OCI-LY1 (cell line): ENCODE measurements around the gene HBS1L.
A peak's percentile ranks its signal among the peaks of the same experiment; 100 is the strongest.

Source experiments
- H2AFZ ChIP-seq: fragments of 200-600 bp; sonication (generic), shearing (Covaris generic); 2 replicates; pipeline ENCODE4 v1.6.0; 2014; ENCODE audit warnings: antibody characterized with exemption, mild to moderate bottlenecking, low read length
- H3F3A ChIP-seq: fragments of 200-600 bp; sonication (generic), shearing (Covaris generic); 2 replicates; pipeline ENCODE4 v1.6.0; 2014; ENCODE audit warnings: mild to moderate bottlenecking, antibody characterized with exemption, low read length, moderate library complexity; ENCODE audit not compliant: insufficient read depth
- H3K27ac ChIP-seq: fragments of 200-600 bp; sonication (generic); 2 replicates; pipeline ENCODE4 v1.5.1; 2014; ENCODE audit warnings: low read length, mixed run types, mild to moderate bottlenecking, low read depth; ENCODE audit not compliant: poor library complexity, severe bottlenecking
- H3K27me3 ChIP-seq: fragments of 200-600 bp; sonication (generic); 2 replicates; pipeline ENCODE4 v1.6.0; 2014; ENCODE audit warnings: antibody characterized with exemption, mild to moderate bottlenecking, low read length, moderate library complexity; ENCODE audit not compliant: insufficient read depth
- H3K36me3 ChIP-seq: fragments of 200-600 bp; sonication (generic); 2 replicates; pipeline ENCODE4 v1.6.1; 2014; ENCODE audit warnings: mild to moderate bottlenecking, antibody characterized with exemption, low read length, moderate library complexity, mixed read lengths; ENCODE audit not compliant: insufficient read depth
- H3K4me1 ChIP-seq: fragments of 200-600 bp; sonication (generic); 2 replicates; pipeline ENCODE4 v1.5.1; 2014; ENCODE audit warnings: mild to moderate bottlenecking, low read length, moderate library complexity; ENCODE audit not compliant: insufficient read depth, severe bottlenecking
- H3K4me2 ChIP-seq: fragments of 200-600 bp; sonication (generic), shearing (Covaris generic); 2 replicates; pipeline ENCODE4 v1.6.1; 2014; ENCODE audit warnings: low read length
- H3K4me3 ChIP-seq: fragments of 200-600 bp; sonication (generic); 2 replicates; pipeline ENCODE4 v1.5.1; 2014; ENCODE audit warnings: low read length, low read depth, mild to moderate bottlenecking, mixed read lengths; ENCODE audit not compliant: poor library complexity, severe bottlenecking
- H3K79me2 ChIP-seq: fragments of 200-600 bp; shearing (Covaris generic); 2 replicates; pipeline ENCODE4 v1.6.1; 2016; ENCODE audit warnings: mixed run types, low read length, mixed read lengths; ENCODE audit not compliant: insufficient read depth
- H3K9ac ChIP-seq: fragments of 200-600 bp; sonication (generic), shearing (Covaris generic); 2 replicates; pipeline ENCODE4 v1.6.1; 2014; ENCODE audit warnings: mild to moderate bottlenecking, low read length, mixed read lengths
- H3K9me2 ChIP-seq: fragments of 200-600 bp; sonication (generic), shearing (Covaris generic); 2 replicates; pipeline ENCODE4 v1.6.1; 2014; ENCODE audit warnings: low read depth, mild to moderate bottlenecking, low read length, mixed read lengths
- H3K9me3 ChIP-seq: fragments of 200-600 bp; shearing (Covaris generic); 2 replicates; pipeline ENCODE4 v1.6.1; 2014; ENCODE audit warnings: low read length, mixed read lengths
- H4K20me1 ChIP-seq: fragments of 200-600 bp; sonication (generic), shearing (Covaris generic); 2 replicates; pipeline ENCODE4 v1.6.0; 2016; ENCODE audit warnings: mild to moderate bottlenecking, low read length; ENCODE audit not compliant: insufficient read depth
- CTCF ChIP-seq: fragments of 200-600 bp; sonication (generic), shearing (Covaris generic); IDR thresholded peaks from 2 replicates; pipeline ENCODE4 v1.5.1; 2017; ENCODE audit warnings: mild to moderate bottlenecking, antibody characterized with exemption, low read length, moderate library complexity, mixed read lengths
- EZH2 ChIP-seq: fragments of 200-600 bp; sonication (generic), shearing (Covaris generic); IDR thresholded peaks from 2 replicates; pipeline ENCODE4 v1.8.0; 2017; ENCODE audit warnings: borderline replicate concordance, mixed run types, mild to moderate bottlenecking, antibody characterized with exemption, low read length, moderate library complexity, mixed read lengths

Gene HBS1L

GRCh38 chr6:135054226-135054568 is 425 bp downstream of the HBS1L start:
- no peaks in the 10 kb centered on the region for H3F3A ChIP-seq

GRCh38 chr6:135053406-135053805 is 1.2 kb downstream of the HBS1L start:
- Histone ChIP-seq H3K4me2 (peak overlapping the region; percentile 78), H3K4me3 (peak overlapping the region; percentile 99), H3K27me3 (no peaks in the 10 kb centered on the region), H3K27ac (no peak overlapping the region), H3K9ac (peak overlapping the region; percentile 100), H3K4me1 (peaks cover 33% of the 10 kb centered on the region), H3K79me2 (peaks cover 56% of the 10 kb centered on the region), H3F3A (no peaks in the 10 kb centered on the region), H4K20me1 (no peaks in the 10 kb centered on the region), H3K9me2 (no peaks in the 10 kb centered on the region), H3K36me3 (peaks cover 15% of the 10 kb centered on the region), H2AFZ (no peak overlapping the region), H3K9me3 (no peaks in the 10 kb centered on the region)
- TF ChIP-seq CTCF: no peak
- no peak for TF ChIP-seq EZH2

More at GRCh38 chr6:135054226-135054568, 425 bp downstream of the HBS1L start:
- Histone ChIP-seq H3K36me3 (peaks cover 7% of the 10 kb centered on the region), H3K9me2 (no peaks in the 10 kb centered on the region), H3K4me1 (peaks cover 33% of the 10 kb centered on the region), H3K4me2 (peak overlapping the region; percentile 78), H3K4me3 (peak overlapping the region; percentile 99), H3K9ac (peak overlapping the region; percentile 100), H3K27ac (peak overlapping the region; percentile 69), H3K27me3 (no peaks in the 10 kb centered on the region), H3K79me2 (peaks cover 50% of the 10 kb centered on the region), H3K9me3 (no peaks in the 10 kb centered on the region), H2AFZ (0 out of 2 replicates have a peak overlapping the region, but pooled peaks have one; percentile 15), H4K20me1 (no peaks in the 10 kb centered on the region)
- TF ChIP-seq CTCF (no peak), EZH2 (no peak)

- Histone ChIP-seq H3F3A (no peaks in the 10 kb centered on the region), H4K20me1 (no peaks in the 10 kb centered on the region), H3K4me3 (peak overlapping the region; percentile 99), H3K4me2 (peak overlapping the region; percentile 78), H3K79me2 (peaks cover 61% of the 10 kb centered on the region), H3K27me3 (no peaks in the 10 kb centered on the region), H3K4me1 (peaks cover 33% of the 10 kb centered on the region), H2AFZ (no peak overlapping the region), H3K27ac (no peak overlapping the region), H3K36me3 (peaks cover 20% of the 10 kb centered on the region), H3K9me3 (no peaks in the 10 kb centered on the region), H3K9me2 (no peaks in the 10 kb centered on the region), H3K9ac (peak overlapping the region; percentile 100)
- TF ChIP-seq CTCF: no peak
- no peak for TF ChIP-seq EZH2
These were observed 1.7 kb downstream of the HBS1L start for GRCh38 chr6:135052939-135053338.
